Measurements from ENCODE around the gene MAK.
"Not testable (repeated sequence)": the region's sequence is repeated elsewhere in the genome, so short reads cannot be mapped to it uniquely, and the experiment has no call there.

MAK gene

DNA sequence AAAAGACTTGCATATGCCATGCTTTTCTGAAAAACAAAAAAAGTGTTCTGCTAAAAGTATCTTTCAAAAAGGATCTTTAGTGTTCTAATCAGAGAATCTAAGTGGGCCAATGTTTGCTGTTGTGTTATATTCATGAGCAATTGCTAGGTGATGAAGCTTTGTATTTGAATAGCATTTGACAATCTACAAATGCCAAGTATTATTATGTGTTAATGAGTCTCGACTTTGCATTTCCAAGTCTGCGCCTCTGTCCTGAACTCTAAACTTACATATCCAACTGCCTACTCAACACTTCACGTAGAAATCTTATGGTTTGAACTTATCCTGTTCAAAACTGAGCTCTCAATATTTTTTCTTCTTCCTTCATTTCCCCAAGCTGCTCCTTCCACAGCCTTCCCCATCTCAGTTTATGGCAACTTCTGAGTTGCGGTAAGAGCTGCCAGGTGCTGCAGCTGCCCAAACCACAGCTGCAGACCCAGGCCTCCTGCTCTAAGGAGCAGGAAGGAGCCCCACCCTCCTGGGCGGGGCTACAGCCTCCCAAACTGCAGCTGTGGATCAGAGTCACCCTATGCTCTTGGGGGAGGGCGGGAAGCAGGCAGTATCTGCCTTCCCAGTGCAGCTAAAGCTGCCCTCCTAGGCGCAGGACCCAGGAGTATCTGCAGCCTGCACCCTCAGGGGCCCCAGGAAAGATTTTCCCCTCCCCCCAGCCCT is 16.7 kb upstream of the MAK start:
- no peak overlapping the region for H3K4me3 ChIP-seq (ENCODE audit: low read depth, low read length)
- TF ChIP-seq, protein P1, sequence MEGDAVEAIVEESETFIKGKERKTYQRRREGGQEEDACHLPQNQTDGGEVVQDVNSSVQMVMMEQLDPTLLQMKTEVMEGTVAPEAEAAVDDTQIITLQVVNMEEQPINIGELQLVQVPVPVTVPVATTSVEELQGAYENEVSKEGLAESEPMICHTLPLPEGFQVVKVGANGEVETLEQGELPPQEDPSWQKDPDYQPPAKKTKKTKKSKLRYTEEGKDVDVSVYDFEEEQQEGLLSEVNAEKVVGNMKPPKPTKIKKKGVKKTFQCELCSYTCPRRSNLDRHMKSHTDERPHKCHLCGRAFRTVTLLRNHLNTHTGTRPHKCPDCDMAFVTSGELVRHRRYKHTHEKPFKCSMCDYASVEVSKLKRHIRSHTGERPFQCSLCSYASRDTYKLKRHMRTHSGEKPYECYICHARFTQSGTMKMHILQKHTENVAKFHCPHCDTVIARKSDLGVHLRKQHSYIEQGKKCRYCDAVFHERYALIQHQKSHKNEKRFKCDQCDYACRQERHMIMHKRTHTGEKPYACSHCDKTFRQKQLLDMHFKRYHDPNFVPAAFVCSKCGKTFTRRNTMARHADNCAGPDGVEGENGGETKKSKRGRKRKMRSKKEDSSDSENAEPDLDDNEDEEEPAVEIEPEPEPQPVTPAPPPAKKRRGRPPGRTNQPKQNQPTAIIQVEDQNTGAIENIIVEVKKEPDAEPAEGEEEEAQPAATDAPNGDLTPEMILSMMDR (IDR thresholded peaks at IDR 0.05; ENCODE audit: insufficient read depth, low read length, missing control alignments): no peak
- POLR2A ChIA-PET: no interaction called here
- CTCF ChIA-PET: no interaction called here
- DNase-seq (ENCODE audit: low read depth, low spot score): no peak

DNA sequence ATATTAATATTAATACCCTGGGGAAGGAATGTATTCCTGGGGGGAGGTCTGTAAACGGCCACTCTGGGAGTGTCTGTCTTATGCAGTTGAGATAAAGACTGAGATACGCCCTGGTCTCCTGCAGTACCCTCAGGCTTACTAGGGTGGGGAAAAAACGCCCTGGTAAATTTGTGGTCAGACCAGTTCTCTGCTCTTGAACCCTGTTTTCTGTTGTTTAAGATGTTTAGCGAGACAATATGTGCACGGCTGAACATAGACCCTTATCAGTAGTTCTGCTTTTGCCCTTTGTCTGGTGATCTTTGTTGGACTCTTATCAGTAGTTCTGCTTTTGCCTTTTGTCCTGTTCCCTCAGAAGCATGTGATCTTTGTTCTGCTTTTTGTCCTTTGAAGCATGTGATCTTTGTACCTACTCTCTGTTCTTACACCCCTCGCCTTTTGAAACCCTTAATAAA is 15.5 kb upstream of the MAK start:
- H3K4me3 ChIP-seq (ENCODE audit: low read depth, low read length); CTCF ChIA-PET; POLR2A ChIA-PET; DNase-seq (ENCODE audit: low read depth, low spot score): not testable (repeated sequence)

DNA sequence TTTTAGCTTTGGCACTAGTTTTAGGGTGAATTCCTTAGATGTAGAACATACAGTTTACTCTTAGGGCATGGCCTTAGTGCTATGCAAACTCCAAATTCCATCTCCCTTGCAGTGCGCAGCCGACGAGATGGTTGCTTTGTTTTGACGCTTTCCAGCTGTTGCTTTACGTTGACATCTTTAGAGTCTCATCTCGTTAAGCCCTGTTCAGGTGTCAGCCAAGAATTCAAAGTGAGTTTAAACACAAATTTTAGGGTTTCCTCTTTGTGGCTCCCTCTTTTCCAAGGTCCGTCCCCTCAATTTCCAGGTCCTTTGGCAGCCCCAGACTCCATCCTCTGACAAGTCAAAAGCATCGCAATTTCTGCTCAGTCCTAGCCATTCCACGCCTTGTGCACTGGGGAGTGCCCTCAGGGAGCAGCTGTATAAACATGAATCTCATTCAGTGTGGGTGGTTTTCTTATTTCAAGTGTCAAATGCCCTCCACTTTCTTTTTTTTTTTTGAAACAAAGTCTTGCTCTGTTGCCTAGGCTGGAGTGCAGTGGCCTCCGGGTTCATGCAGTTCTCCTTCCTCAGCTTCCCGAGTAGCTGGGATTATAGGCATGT is 14.1 kb upstream of the MAK start:
- CTCF ChIA-PET: no interaction called here
- TF ChIP-seq, protein P1 (IDR thresholded peaks at IDR 0.05; ENCODE audit: insufficient read depth, low read length, missing control alignments): no peak

DNA sequence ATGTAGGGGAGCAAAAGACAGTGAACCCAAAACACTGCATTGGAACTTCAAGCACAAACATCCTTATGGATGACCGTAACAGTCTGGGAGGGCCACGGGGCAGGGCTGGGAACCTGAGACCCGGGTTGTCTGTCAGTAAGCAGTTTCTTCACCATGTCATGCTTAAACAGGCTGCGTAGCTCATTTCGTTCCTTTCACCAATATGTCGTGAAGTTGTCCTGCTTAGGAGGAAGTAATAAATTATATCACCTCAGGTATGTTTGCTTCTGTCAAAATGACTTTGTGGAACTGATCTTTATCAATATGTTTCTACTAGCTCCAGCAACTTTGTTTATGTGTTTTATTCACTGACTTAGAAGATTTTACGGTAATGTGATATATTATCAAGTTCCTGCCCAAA is 12.4 kb upstream of the MAK start:
- POLR2A ChIA-PET: no interaction called here
- CTCF ChIA-PET: no interaction called here

More for the DNA sequence above, 14.1 kb upstream of the MAK start:
- POLR2A ChIA-PET: no interaction called here
- DNase-seq (ENCODE audit: low read depth, low spot score): no peak
- H3K4me3 ChIP-seq (ENCODE audit: low read depth, low read length): no peak overlapping the region

DNA sequence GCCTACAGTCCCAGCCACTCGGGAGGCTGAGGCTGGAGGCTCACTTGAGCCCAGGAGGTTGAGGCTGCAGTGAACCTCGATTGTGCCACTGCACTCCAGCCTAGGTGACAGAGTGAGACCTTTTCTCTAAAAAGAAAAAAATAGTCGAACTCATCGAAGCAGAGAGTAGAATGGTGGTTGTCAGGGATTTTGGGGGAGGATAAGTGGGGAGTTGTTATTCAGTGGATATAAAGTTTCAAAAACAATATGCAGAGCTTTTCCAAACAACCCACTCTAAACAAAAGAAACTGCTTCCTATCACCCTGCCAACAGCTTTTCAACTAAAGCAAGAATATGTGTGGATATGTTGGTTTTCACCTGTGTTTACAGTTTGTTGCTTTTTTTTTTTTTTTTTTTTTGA is 11.6 kb upstream of the MAK start:
- POLR2A ChIA-PET: no interaction called here
- TF ChIP-seq, protein P1 (IDR thresholded peaks at IDR 0.05; ENCODE audit: insufficient read depth, low read length, missing control alignments): no peak
- DNase-seq (ENCODE audit: low read depth, low spot score): no peak
- CTCF ChIA-PET: no interaction called here
- H3K4me3 ChIP-seq (ENCODE audit: low read depth, low read length): no peak overlapping the region

More for the DNA sequence above, 12.4 kb upstream of the MAK start:
- TF ChIP-seq, protein P1 (IDR thresholded peaks at IDR 0.05; ENCODE audit: insufficient read depth, low read length, missing control alignments): no peak
- DNase-seq (ENCODE audit: low read depth, low spot score): no peak
- H3K4me3 ChIP-seq (ENCODE audit: low read depth, low read length): no peak overlapping the region

DNA sequence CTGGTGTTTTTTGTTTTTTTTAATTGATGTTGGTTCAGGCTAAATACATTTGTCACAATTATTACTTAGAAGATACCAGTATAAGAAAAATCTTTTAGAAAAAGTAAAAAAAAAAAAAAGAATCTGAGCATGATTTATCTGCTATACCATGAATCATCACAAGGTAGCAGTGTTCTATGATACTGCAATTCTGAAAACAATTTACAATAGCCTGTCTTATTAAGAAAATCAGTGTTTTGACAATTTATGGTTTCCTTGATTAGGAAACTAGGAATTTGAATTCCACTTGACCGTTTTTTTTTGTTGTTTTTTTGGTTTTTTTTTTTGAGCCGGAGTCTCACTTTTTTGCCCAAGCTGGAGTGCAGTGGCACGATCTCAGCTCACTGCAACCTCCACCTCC is 9.3 kb upstream of the MAK start:
- CTCF ChIA-PET: no interaction called here
- DNase-seq (ENCODE audit: low read depth, low spot score): no peak

More for the DNA sequence above, 9.3 kb upstream of the MAK start:
- H3K4me3 ChIP-seq (ENCODE audit: low read depth, low read length): no peak overlapping the region
- POLR2A ChIA-PET: no interaction called here
- TF ChIP-seq, protein P1 (IDR thresholded peaks at IDR 0.05; ENCODE audit: insufficient read depth, low read length, missing control alignments): no peak
